HEK293 (cell line): Measurements from ENCODE around the gene GRIK4.

Experiments used
- CTCF ChIA-PET: fragments of 350-600 bp; formaldehyde crosslinking; extraction: SDS; loops from one replicate; lab custom pipeline; 2021; ENCODE audit warnings: antibody characterized with exemption; lab: Yijun Ruan, JAX
- POLR2A ChIA-PET: fragments of 300-600 bp; formaldehyde crosslinking; extraction: SDS; loops from one replicate; lab custom pipeline; 2020; ENCODE audit warnings: antibody characterized with exemption, inconsistent platforms; lab: Yijun Ruan, JAX
- H3K27ac ChIP-seq: fragments of 200-500 bp; sonication (Bioruptor generic); 2 replicates; pipeline ENCODE4 v1.5.1; 2014; ENCODE audit warnings: low read depth, low read length, control low read depth, inconsistent platforms; ENCODE audit errors: extremely low read depth
- H3K36me3 ChIP-seq, 2 experiments: fragments of 200-500 bp in 1 of 2; sonication (Bioruptor generic) in 1 of 2; 1 replicate in 1 of 2; 2 replicates in 1 of 2; pipeline ENCODE4 v1.5.1; 2014 to 2017; ENCODE audit warnings: inconsistent platforms in 2 of 2, low read length in 2 of 2; ENCODE audit not compliant: control insufficient read depth in 2 of 2, insufficient read depth in 1 of 2
- H3K4me1 ChIP-seq: fragments of 200-500 bp; sonication (Bioruptor generic); 2 replicates; pipeline ENCODE4 v1.5.1; 2014; ENCODE audit warnings: mild to moderate bottlenecking, low read length, inconsistent platforms; ENCODE audit not compliant: control insufficient read depth, insufficient read depth
- H3K4me3 ChIP-seq: 2 replicates; pipeline ENCODE4 v1.5.1; 2011; ENCODE audit warnings: low read depth, mild to moderate bottlenecking, control low read depth, low read length, moderate library complexity
- H3K9me3 ChIP-seq: fragments of 200-500 bp; sonication (Bioruptor generic); 2 replicates; pipeline ENCODE4 v1.5.1; 2014; ENCODE audit warnings: low read depth, low read length, inconsistent platforms; ENCODE audit not compliant: control insufficient read depth, insufficient read depth
- AEBP2 ChIP-seq: fragments of 450-650 bp; formaldehyde crosslinking; IDR thresholded peaks from 2 replicates; pipeline ENCODE4 v1.5.1; 2016; ENCODE audit warnings: missing biosample characterization, missing genetic modification characterization, borderline replicate concordance
- GLI2 ChIP-seq: fragments of 450-650 bp; formaldehyde crosslinking; IDR thresholded peaks from 2 replicates; pipeline ENCODE4; 2017; ENCODE audit warnings: missing biosample characterization, missing genetic modification characterization, low read depth, borderline replicate concordance
- GLIS1 ChIP-seq: fragments of 450-650 bp; formaldehyde crosslinking; IDR thresholded peaks from 2 replicates; pipeline ENCODE4 v1.5.1; 2016; ENCODE audit warnings: missing biosample characterization, missing genetic modification characterization
- REPIN1 ChIP-seq: fragments of 450-650 bp; formaldehyde crosslinking; IDR thresholded peaks from 2 replicates; pipeline ENCODE4 v1.5.1; 2017; ENCODE audit warnings: missing biosample characterization, missing genetic modification characterization, low read depth
- ZBTB21 ChIP-seq: fragments of 450-650 bp; formaldehyde crosslinking; IDR thresholded peaks from 2 replicates; pipeline ENCODE4 v1.5.1; 2017; ENCODE audit warnings: missing biosample characterization, missing genetic modification characterization
- ZBTB7A ChIP-seq: fragments of 450-650 bp; formaldehyde crosslinking; IDR thresholded peaks from 2 replicates; pipeline ENCODE4 v1.5.1; 2016; ENCODE audit warnings: low read depth, missing biosample characterization, missing genetic modification characterization
- ZFP37 ChIP-seq: fragments of 450-650 bp; formaldehyde crosslinking; IDR thresholded peaks from 2 replicates; pipeline ENCODE4 v1.5.1; 2016; ENCODE audit warnings: missing biosample characterization, missing genetic modification characterization
- ZNF133 ChIP-seq: fragments of 450-650 bp; formaldehyde crosslinking; IDR thresholded peaks from 2 replicates; pipeline ENCODE4 v1.5.1; 2016; ENCODE audit warnings: missing biosample characterization, missing genetic modification characterization
- ZNF138 ChIP-seq: fragments of 450-650 bp; formaldehyde crosslinking; IDR thresholded peaks from 2 replicates; pipeline ENCODE4 v1.5.1; 2016; ENCODE audit warnings: missing biosample characterization, missing genetic modification characterization, borderline replicate concordance
- ZNF16 ChIP-seq: fragments of 450-650 bp; formaldehyde crosslinking; IDR thresholded peaks from 2 replicates; pipeline ENCODE4 v1.5.1; 2016; ENCODE audit warnings: low read depth, missing biosample characterization, missing genetic modification characterization
- ZNF184 ChIP-seq: fragments of 450-650 bp; IDR thresholded peaks from 2 replicates; pipeline ENCODE4 v1.5.1; 2018; ENCODE audit warnings: missing biosample characterization, mild to moderate bottlenecking, missing genetic modification characterization
- ZNF280C ChIP-seq: fragments of 450-650 bp; formaldehyde crosslinking; IDR thresholded peaks from 2 replicates; pipeline ENCODE4 v1.5.1; 2016; ENCODE audit warnings: missing biosample characterization, missing genetic modification characterization
- ZNF510 ChIP-seq: fragments of 450-650 bp; formaldehyde crosslinking; IDR thresholded peaks from 2 replicates; pipeline ENCODE4 v1.5.1; 2018; ENCODE audit warnings: mild to moderate bottlenecking, missing genetic modification characterization, missing biosample characterization; ENCODE audit not compliant: insufficient replicate concordance
- ZNF558 ChIP-seq: fragments of 450-650 bp; formaldehyde crosslinking; IDR thresholded peaks from 2 replicates; pipeline ENCODE4 v1.5.1; 2016; ENCODE audit warnings: missing biosample characterization, missing genetic modification characterization
- ZNF561 ChIP-seq: fragments of 450-650 bp; IDR thresholded peaks from 2 replicates; pipeline ENCODE4 v1.5.1; 2018; ENCODE audit warnings: missing biosample characterization, missing genetic modification characterization, borderline replicate concordance
- ZNF639 ChIP-seq: fragments of 450-650 bp; formaldehyde crosslinking; IDR thresholded peaks from 2 replicates; pipeline ENCODE4 v1.5.1; 2016; ENCODE audit warnings: missing biosample characterization, missing genetic modification characterization

The GRIK4 gene

GRCh38 chr11:120932305-120932915 is 420.9 kb downstream of the GRIK4 start (continued):
- TF ChIP-seq AEBP2 = no peak

GRCh38 chr11:120936356-120936755 is 424.8 kb downstream of the GRIK4 start:
- H3K27ac ChIP-seq = no peak overlapping the region
- TF ChIP-seq ZBTB7A (tag by site-specific recombination) (no peak), ZNF561 (tag by site-specific recombination) (no peak), ZFP37 (tag by site-specific recombination) (no peak), ZNF510 (no peak), ZNF280C (tag by site-specific recombination) (no peak), ZNF133 (tag by site-specific recombination) (no peak), ZNF16 (tag by site-specific recombination) (no peak), GLIS1 (tag by site-specific recombination) (no peak), ZNF639 (tag by site-specific recombination) (no peak), ZNF138 (tag by site-specific recombination) (no peak), ZNF184 (tag by site-specific recombination) (no peak), AEBP2 (no peak), GLI2 (tag by site-specific recombination) (no peak)
- no peaks in the 10 kb centered on the region for H3K4me1 ChIP-seq
- ChIA-PET CTCF (interaction anchor here (0.6 to 2.7 kb wide), 3 partner anchors 8 to 182 kb away, joined by 3 to 12 read pairs (median 6); no protein-coding TSS in a partner anchor), POLR2A (no interaction called here)
- H3K4me3 ChIP-seq = no peak overlapping the region
- H3K9me3 ChIP-seq = no peaks in the 10 kb centered on the region
- H3K36me3 ChIP-seq = no peaks in the 10 kb centered on the region

- CTCF ChIA-PET = interaction anchor here (0.6 to 1.8 kb wide), 4 partner anchors 9 to 692 kb away, joined by 3 to 4 read pairs (median 4); no protein-coding TSS in a partner anchor
- POLR2A ChIA-PET = no interaction called here
- no peaks in the 10 kb centered on the region for H3K36me3 ChIP-seq
- no peak overlapping the region for H3K27ac ChIP-seq
- no peaks in the 10 kb centered on the region for H3K4me1 ChIP-seq
- H3K9me3 ChIP-seq = no peaks in the 10 kb centered on the region
- no peak overlapping the region for H3K4me3 ChIP-seq
- TF ChIP-seq REPIN1 = no peak
- TF ChIP-seq ZNF558 = no peak
- TF ChIP-seq ZBTB21 (tag by site-specific recombination) = no peak
These were observed 426.0 kb downstream of the GRIK4 start for GRCh38 chr11:120937501-120937900.
